ENCODE results near the gene ABCA10. TPM values are rescaled to one million over a fixed set of nuclear protein-coding genes. Genes with fewer than 3 reads are reported as not detected.

The ABCA10 gene
- total RNA-seq, 1 experiment from 2014 or later = not detected

GRCh38 chr17:69166957-69167356 is 61.7 kb downstream of the ABCA10 start (continued):
- TF ChIP-seq ATF6 (CRISPR knock-in tag; IDR thresholded peaks at IDR 0.05) (no peak), TP53 (CRISPR knock-in tag; IDR thresholded peaks at IDR 0.05) (no peak), KAT7 (CRISPR knock-in tag; IDR thresholded peaks at IDR 0.05; ENCODE audit: borderline replicate concordance) (no peak), ETV6 (CRISPR knock-in tag; IDR thresholded peaks at IDR 0.05) (no peak), FOXJ3 (CRISPR knock-in tag; IDR thresholded peaks at IDR 0.05; ENCODE audit: borderline replicate concordance) (no peak), SMAD3 (CRISPR knock-in tag; IDR thresholded peaks at IDR 0.05; ENCODE audit: borderline replicate concordance) (no peak)

GRCh38 chr17:69164206-69164605 is 64.4 kb downstream of the ABCA10 start:
- Mint-ChIP-seq H3K4me3 (no peak overlapping the region), H3K4me1 (no peaks in the 10 kb centered on the region), H3K27me3 (ENCODE audit: low read depth) (no peaks in the 10 kb centered on the region), H3K9me3 (no peaks in the 10 kb centered on the region), H3K27ac (no peak overlapping the region), H3K36me3 (no peaks in the 10 kb centered on the region)
- TF ChIP-seq E2F1 (CRISPR knock-in tag; IDR thresholded peaks at IDR 0.05) (no peak), GABPB1 (CRISPR knock-in tag; IDR thresholded peaks at IDR 0.05) (no peak), PREB (CRISPR knock-in tag; IDR thresholded peaks at IDR 0.05; ENCODE audit: borderline replicate concordance) (no peak), MLX (CRISPR knock-in tag; IDR thresholded peaks at IDR 0.05) (no peak), ZBTB21 (CRISPR knock-in tag; IDR thresholded peaks at IDR 0.05; ENCODE audit: borderline replicate concordance) (no peak), JAZF1 (CRISPR knock-in tag; IDR thresholded peaks at IDR 0.05) (no peak), MYBL2 (CRISPR knock-in tag; IDR thresholded peaks at IDR 0.05) (no peak), CREM (CRISPR knock-in tag; IDR thresholded peaks at IDR 0.05) (no peak), PRDM15 (CRISPR knock-in tag; IDR thresholded peaks at IDR 0.05) (no peak), SMAD3 (CRISPR knock-in tag; IDR thresholded peaks at IDR 0.05; ENCODE audit: borderline replicate concordance) (no peak), ATF3 (CRISPR knock-in tag; conservative IDR thresholded peaks at IDR 0.05) (no peak)
- DNase-seq (ENCODE audit: low spot score) = no peak
- CTCF ChIA-PET = no interaction called here
- POLR2A ChIA-PET = no interaction called here
- no peak for ATAC-seq
